Stomach smooth muscle (tissue), 2 donors: Measurements from ENCODE around the gene CILP2.

Experiments
- H3K27ac ChIP-seq: one replicate; pipeline ENCODE4 v1.7.0; 2013; ENCODE audit warnings: mild to moderate bottlenecking, low read length, inconsistent platforms
- H3K27me3 ChIP-seq, 2 donors: one replicate each; pipeline ENCODE4 v1.7.0; 2013; ENCODE audit warnings: low read length in 2 of 2; ENCODE audit not compliant: insufficient read depth in 2 of 2, control insufficient read depth in 1 of 2
- H3K36me3 ChIP-seq, 2 donors: one replicate each; pipeline ENCODE4 v1.7.0; 2013; ENCODE audit warnings: low read length in 2 of 2; ENCODE audit not compliant: control insufficient read depth in 2 of 2, insufficient read depth in 2 of 2
- H3K4me1 ChIP-seq: one replicate; pipeline ENCODE4 v1.7.0; 2013; ENCODE audit warnings: low read length; ENCODE audit not compliant: control insufficient read depth, insufficient read depth
- H3K4me3 ChIP-seq, 2 donors: one replicate each; pipeline ENCODE4 v1.7.0; 2013; ENCODE audit warnings: low read length in 2 of 2
- H3K9ac ChIP-seq, 2 donors: one replicate each; pipeline ENCODE4 v1.7.0; 2013; ENCODE audit warnings: low read length in 2 of 2, mild to moderate bottlenecking in 1 of 2
- H3K9me3 ChIP-seq, 2 donors: one replicate each; pipeline ENCODE4 v1.7.0; 2013; ENCODE audit warnings: low read length in 2 of 2; ENCODE audit not compliant: control insufficient read depth in 2 of 2
- donor health status: healthy.
- donor health status: Pancreatic carcinoma.

CILP2 gene

GRCh38 chr19:19538061-19538784, at the start of gene CILP2:
Gene CILP2, plus strand, starts transcription at chr19:19538265. Its CDS starts 85 bp downstream, at chr19:19538350.
- Histone ChIP-seq H3K4me1 (peaks cover 31% of the 10 kb centered on the region), H3K9ac (no peak within 1 kb of the TSS), H3K27ac (no peak within 1 kb of the TSS), H3K27me3 (peaks cover 37 to 55% of the 10 kb centered on the region in 2 donors), H3K4me3 (peak within 1 kb of the TSS in 1 of 2 donors; percentile 52), H3K36me3 (no peaks in the 10 kb centered on the region), H3K9me3 (no peaks in the 10 kb centered on the region)

GRCh38 chr19:19488875-19489690, 49.0 kb upstream of the CILP2 start:
- Histone ChIP-seq H3K9me3 (no peaks in the 10 kb centered on the region), H3K27ac (peak overlapping the region; percentile 64), H3K27me3 (no peaks in the 10 kb centered on the region), H3K36me3 (peaks cover 10 to 11% of the 10 kb centered on the region in 2 donors), H3K9ac (peak overlapping the region in 1 of 2 donors; percentile 55), H3K4me3 (peak overlapping the region; percentile 31 to 61), H3K4me1 (peaks cover 27% of the 10 kb centered on the region)

- no peaks in the 10 kb centered on the region for H3K27me3 ChIP-seq
- peak overlapping the region in 1 of 2 donors; percentile 61 for H3K4me3 ChIP-seq
- H3K4me1 ChIP-seq, result peaks cover 26% of the 10 kb centered on the region
- peak overlapping the region; percentile 64 for H3K27ac ChIP-seq
- peak overlapping the region; percentile 23 to 60 for H3K9ac ChIP-seq
- H3K9me3 ChIP-seq, result no peaks in the 10 kb centered on the region
- peaks cover 15 to 17% of the 10 kb centered on the region in 2 donors for H3K36me3 ChIP-seq
These were observed 48.3 kb upstream of the CILP2 start for GRCh38 chr19:19489804-19490204.

- H3K36me3 ChIP-seq, result peaks cover 15 to 19% of the 10 kb centered on the region in 2 donors
- H3K4me1 ChIP-seq, result peaks cover 25% of the 10 kb centered on the region
- H3K9me3 ChIP-seq, result no peaks in the 10 kb centered on the region
- peak overlapping the region; percentile 23 to 60 for H3K9ac ChIP-seq
- peak overlapping the region; percentile 64 for H3K27ac ChIP-seq
- H3K4me3 ChIP-seq, result peak overlapping the region in 1 of 2 donors; percentile 61
- H3K27me3 ChIP-seq, result no peaks in the 10 kb centered on the region
These were observed 47.7 kb upstream of the CILP2 start for GRCh38 chr19:19490214-19490968.

GRCh38 chr19:19491321-19492025, 46.6 kb upstream of the CILP2 start:
- peaks cover 25% of the 10 kb centered on the region for H3K4me1 ChIP-seq
- H3K36me3 ChIP-seq, result peaks cover 23 to 26% of the 10 kb centered on the region in 2 donors
- no peak overlapping the region for H3K4me3 ChIP-seq

GRCh38 chr19:19492026-19492610, 45.9 kb upstream of the CILP2 start:
- Histone ChIP-seq H3K27me3 (no peaks in the 10 kb centered on the region), H3K36me3 (peaks cover 23 to 29% of the 10 kb centered on the region in 2 donors), H3K4me3 (no peak overlapping the region), H3K9ac (no peak overlapping the region), H3K9me3 (no peaks in the 10 kb centered on the region), H3K4me1 (peaks cover 25% of the 10 kb centered on the region), H3K27ac (no peak overlapping the region)

More at GRCh38 chr19:19491321-19492025, 46.6 kb upstream of the CILP2 start:
- Histone ChIP-seq H3K27ac (no peak overlapping the region), H3K9ac (no peak overlapping the region), H3K27me3 (no peaks in the 10 kb centered on the region), H3K9me3 (no peaks in the 10 kb centered on the region)

- Histone ChIP-seq H3K9me3 (no peaks in the 10 kb centered on the region), H3K4me1 (peaks cover 13% of the 10 kb centered on the region), H3K9ac (no peak overlapping the region), H3K36me3 (peaks cover 29 to 41% of the 10 kb centered on the region in 2 donors), H3K4me3 (no peak overlapping the region), H3K27me3 (no peaks in the 10 kb centered on the region), H3K27ac (no peak overlapping the region)
These were observed 44.1 kb upstream of the CILP2 start for GRCh38 chr19:19493841-19494546.

- Histone ChIP-seq H3K4me1 (no peaks in the 10 kb centered on the region), H3K36me3 (peaks cover 39 to 56% of the 10 kb centered on the region in 2 donors), H3K4me3 (no peak overlapping the region), H3K9ac (no peak overlapping the region), H3K27me3 (no peaks in the 10 kb centered on the region), H3K27ac (no peak overlapping the region), H3K9me3 (no peaks in the 10 kb centered on the region)
These were observed 42.2 kb upstream of the CILP2 start for GRCh38 chr19:19495614-19496603.
